Activated T-cell treated with anti-CD3 and anti-CD28 coated beads for 48 hours (primary cell): ENCODE data around the gene TBX15.

ENCODE experiments used
- DNase-seq: peaks from one replicate; pipeline ENCODE4 v3.0.0-alpha.2; 2020; ENCODE audit warnings: low read depth

TBX15 gene

DNA sequence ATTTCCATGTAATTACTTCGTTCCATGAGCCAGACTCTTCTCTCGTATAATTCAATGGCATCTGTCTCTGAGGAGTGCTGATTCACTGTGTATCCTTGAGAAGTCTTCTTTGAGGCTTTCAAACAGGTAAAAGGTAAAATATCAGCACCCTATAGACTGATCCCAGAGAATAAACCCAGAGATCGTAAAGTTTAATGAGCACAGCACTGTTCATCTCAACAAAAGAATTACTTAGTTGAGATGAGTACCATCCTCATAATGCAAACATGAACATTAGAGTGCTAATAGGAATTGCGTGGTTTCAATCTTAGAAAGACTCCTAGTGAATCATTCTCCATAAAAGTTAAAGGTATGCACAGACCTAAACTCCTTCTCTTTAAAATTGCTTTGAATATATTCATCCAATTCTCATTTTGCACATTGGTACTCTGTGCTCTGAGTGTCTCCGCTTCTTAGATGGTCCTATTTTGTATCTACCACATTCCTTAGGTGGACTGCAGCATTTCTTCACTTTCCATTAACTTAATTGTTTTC, 97.2 kb downstream of the TBX15 start:
- no peak for DNase-seq

DNA sequence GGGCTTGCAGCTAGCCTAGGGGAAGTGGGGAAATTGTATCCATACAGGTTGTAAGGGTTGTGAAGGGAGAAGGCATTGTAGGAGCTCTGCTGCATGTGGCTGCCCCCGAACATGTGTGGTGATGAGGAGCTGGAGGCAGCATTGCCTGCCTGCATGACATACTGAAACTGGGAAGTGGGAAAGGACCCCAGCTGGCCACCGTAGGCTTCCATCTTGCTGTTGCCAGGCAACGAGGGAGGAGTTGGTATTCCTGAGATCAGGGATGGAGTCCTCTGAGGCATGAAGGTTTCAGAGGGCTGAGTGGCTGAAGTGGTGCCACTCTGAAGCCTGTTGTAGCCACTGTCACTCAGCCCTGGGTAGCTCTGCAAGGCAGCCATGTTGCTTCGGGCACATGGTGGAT, 103.2 kb downstream of the TBX15 start:
- no peak for DNase-seq

DNA sequence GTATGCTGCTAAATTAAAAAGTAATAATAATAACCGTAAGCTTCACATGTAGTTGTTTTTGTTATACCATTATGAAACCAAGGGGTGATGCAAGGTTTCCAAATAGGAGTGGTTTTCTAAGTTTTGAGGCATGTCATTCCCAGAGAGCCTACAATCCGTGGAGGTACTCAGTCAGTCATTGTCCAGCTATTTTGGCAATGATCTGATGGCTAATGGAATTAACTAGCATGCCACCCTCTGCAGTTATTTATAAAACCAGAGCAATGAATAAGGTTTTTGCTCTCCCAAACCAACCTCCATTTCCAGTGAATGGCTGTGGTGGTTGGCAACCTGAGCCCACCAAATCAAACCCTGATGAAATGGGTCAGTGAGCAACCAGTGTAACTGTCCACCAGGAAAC, 106.4 kb downstream of the TBX15 start:
- DNase-seq, result no peak

DNA sequence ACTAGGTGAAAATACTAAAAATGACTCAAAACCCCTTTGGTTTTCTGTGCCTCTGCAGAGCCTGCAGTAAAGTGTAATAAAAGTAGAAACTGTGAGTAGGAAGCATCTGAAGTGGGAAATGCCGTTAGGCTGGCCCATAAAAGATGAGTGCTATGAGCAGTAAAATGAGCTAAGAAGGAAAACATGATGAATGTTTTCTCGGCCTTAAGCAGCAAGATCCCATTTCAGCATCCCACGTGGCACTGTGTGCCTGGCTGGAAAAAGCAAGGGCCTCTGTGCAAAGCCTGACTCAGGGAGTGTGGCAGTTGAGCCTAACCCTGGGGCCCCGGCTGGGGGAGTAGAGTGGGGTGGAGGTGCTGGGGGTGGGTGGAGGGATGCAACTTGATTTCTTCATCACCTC, 109.5 kb downstream of the TBX15 start:
- no peak for DNase-seq

DNA sequence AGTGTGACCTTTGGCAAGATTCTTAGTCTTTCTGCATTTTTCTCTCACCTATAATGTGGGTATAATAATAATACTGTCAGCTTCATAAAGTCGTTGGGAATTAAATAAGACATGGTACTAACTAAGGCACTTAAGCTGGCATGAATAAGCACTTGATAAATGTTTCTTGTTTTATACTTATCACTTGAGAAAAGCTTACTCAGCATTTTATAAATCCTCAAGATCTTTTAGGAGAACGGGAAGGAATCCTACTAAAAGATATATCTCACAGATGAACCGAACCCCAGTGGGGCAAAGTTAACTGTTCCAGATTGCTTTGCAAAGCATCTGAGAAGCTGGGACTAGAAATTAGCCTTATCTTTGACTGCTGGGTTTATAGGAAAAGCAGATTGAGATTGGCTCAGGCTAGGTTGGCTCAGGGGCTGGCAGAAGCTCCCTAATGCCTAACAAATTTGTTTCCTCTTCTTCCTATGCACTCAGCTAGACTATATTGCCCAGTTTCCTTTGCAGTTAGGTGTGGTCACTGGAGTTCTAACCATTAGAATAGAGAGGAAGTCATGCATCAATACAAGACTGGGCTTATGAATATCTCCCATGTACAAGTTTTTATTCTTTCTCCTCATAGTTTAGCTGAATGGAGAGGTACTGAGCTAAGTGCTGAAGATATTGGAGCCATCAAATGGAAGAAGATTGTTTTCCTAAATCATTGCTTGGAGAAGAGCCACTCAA, 110.3 kb downstream of the TBX15 start:
- no peak for DNase-seq

DNA sequence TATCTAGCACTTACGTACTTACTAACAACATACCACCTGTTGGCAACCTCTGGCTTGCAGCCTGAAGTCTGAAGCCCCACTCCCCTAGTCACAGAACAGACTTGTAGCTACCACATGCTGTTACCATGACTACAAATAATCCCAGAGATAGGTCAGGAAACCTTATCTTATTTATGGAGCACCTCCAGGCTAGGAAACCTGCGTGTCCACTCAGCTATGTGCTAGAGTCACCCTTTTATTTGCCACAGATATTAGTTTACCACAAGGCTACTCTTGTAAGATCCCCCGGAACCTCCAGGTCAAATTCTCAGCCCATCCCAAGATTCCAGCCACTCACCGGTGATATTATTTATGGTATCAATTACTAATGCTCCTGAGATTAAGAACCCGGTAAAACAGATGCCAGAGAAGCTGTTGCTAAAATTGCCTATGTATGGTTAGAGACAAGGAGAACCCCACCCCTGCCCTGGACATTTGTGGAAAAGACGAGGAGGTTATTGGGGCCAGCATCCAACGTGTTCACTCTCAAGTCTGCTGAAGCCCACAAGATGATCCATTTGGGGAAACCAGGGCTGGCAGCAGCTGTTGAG, 116.5 kb downstream of the TBX15 start:
- no peak for DNase-seq

DNA sequence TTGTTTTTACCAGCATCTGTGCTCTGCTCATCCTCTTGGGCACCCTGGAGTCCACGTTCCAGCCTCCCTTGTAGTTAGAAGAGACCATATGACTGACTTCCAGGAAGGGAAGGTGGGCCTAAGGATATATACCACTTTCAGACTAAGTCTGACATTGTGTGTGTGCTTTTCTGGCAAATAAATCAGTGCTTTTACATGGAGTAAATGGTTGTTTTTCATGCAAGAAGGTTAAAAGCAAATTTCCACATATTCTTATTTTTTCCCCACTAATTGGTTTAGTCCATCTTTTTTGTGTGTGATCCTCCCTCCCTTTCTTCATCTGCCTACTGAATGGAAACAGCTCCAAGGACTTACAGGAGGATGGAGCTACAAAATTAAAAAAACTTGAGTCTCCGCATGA, 119.8 kb downstream of the TBX15 start:
- DNase-seq, result no peak

DNA sequence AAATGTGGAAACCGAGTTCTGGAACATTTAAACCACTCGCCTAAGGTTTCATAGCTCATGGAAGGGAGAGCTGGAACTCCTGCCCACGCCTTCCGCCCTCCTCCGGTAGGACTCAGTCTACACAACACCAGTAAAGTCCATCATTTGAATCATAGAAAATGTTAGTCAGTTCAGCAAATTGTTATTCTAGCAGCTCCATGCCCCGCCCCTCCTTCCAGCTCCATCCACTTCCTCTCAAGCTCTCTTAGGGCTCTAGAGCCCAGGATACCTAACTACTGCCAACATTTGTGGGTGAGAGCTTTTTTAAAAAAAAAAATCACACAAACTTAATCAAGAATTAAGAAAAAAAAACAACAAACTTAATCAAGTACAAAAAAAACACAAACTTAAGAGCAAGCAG, 121.8 kb downstream of the TBX15 start:
- no peak for DNase-seq

DNA sequence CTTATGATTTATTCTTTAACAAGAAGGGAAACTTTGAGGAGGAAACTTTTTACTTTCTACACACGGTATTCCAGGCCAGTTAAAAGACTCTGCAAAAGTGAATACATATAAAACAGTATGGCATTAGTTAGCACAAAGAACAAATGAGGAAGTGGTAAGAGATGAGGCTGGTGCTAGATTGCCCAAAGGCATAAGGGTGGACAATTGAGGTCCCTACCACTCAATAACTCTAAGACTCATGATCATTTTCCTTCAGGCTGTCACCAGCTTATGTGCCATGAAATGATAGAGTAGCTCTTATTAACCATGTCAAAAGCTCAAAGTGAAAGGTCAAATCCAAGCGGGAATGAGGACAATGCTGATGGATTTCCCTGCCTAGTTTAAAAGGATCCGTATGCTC, 124.5 kb downstream of the TBX15 start:
- DNase-seq, result no peak

DNA sequence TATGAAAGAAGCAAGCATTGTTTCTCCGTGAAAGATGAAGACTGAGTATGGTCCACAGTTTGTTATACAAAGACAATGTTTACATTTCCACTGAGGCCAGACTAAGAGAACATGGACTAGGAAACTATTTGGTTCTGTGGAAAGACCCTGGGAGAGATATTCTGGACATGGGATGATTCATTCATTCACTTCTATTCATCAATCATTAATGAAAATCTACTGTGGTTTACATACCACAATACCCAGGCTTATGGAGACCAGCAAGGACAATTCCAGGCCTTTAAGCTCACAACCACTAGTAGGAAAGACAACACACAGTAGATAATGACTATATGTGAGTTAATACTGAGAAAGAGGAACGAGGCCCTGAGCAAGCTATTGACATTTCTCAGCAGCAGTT, 125.4 kb downstream of the TBX15 start:
- DNase-seq, result no peak

DNA sequence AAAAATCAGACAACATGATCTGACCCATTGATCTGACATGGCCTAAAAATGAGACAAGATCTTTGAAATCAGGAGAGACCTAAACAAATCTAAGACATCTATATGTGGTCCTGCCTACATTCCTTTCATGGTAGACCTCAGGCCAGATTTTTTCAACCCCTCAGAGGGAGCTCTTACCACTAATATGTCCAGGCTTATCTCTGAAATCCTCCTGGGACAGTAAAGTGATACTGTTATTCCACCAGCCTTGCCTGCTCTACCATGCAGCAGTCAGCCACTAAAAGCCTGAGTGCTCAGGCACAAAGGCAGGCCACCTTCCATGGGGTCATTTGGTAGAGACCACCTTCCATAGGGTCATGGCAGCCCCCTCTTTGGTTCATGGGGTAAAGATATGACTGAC, 126.9 kb downstream of the TBX15 start:
- no peak for DNase-seq

DNA sequence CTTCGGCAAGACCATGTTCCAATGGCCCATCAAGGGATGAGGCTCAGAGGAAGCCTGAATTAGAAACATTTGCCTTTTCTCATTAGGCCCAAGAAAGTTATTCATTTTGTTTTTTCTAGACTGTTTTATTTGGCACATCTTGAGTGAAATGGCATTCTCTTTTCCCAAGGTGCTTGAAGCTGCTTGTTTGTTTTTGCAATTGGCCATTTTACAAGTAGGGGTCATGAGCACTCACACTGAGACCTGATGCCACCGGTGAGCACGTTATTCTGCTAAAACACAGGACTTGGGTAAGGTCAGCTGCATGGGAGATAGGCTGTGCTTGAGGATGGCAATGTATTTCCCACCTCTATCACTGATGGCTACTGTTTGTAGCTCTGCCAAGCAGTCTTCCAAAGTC, 128.1 kb downstream of the TBX15 start:
- no peak for DNase-seq

DNA sequence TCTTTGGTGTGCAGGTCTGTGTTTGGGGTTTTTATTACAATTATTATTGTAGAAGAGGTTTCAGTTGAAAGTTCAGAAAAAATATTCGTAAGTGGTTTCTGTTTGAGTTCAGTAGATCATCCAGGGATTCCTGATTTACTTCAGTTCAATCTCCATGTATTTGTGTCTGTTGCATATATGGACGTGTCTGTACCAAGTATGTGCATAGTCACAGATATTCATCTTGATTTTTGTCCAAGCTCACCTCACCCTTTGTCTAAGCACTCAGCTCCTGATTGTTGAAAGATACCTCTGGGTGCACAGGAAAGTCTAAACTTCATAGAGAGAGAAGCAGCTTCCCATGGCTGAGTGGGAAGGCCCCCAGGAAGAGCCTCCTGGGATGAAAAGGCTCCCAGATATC, 141.7 kb downstream of the TBX15 start:
- no peak for DNase-seq

DNA sequence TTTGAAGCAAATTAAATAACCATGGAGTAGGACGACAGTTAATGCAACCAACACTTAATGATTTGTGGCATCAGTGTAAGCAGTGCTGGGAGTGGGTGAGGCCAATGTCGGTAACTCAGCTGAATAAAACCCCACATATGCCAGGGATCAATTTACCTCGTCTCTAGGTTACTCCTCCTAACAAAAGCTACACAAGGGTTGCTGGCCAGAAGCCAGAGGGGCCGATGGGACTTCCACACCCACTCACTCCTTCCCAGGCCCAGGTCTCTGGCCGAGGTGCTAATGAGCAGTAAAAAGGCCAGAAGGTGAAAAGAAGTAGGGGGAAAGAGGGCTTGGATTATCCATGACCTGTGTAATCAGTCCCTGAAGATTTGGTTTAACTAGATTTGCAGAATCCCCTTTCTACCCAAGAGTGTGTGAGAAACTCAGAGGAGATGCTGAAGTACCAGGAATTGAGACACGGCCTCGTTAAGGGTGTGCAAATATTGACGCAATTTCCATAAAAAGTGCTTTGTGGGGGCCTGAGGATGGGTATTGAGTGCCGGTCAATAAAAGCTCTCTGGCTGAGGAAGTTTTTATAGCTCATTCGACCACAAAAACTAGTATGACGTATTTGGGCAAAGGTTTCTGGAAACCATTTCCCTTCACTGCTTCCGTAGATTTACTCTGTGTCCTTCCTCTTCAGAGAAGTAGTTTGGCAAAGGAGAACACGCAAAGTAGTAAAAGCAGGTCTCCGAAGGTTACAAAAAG, 145.5 kb downstream of the TBX15 start:
- DNase-seq, result no peak

DNA sequence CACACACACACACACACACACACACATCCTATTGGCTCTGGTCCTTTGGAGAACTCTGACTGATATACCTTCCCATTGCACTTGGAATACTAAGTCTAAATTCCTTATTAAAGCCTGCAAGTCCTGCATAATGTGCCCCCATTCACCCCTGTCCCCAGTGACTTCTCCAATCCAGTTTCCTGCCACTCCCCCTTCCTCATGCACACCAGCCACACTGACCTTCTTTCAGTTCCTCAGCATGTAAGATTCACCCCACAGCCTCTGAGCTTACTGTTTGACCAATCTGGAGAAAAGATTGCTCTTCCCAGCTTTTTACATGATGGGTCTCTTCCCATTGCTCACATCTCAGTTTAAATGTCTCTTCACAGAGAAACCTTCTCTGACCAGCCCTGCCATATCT, 146.6 kb downstream of the TBX15 start:
- no peak for DNase-seq
